SK-N-SH (cell line): Measurements from ENCODE around the gene IL2RA. TPM values are rescaled to one million over a fixed set of nuclear protein-coding genes. Genes with fewer than 3 reads are reported as not detected.

ENCODE experiments used
- CTCF ChIA-PET: fragments of 300-600, 350-600 bp; formaldehyde crosslinking; extraction: SDS; loops from one replicate; lab custom pipeline; 2021; lab: Yijun Ruan, JAX
- POLR2A ChIA-PET: fragments of 350-600 bp; sonication (Branson Sonifier 250); formaldehyde crosslinking; extraction: SDS; loops from one replicate; lab custom pipeline; 2020; ENCODE audit warnings: antibody characterized with exemption, inconsistent platforms; lab: Yijun Ruan, JAX
- DNase-seq: peaks from one replicate; pipeline ENCODE4 v3.0.0; 2012
- H2AFZ ChIP-seq: fragments of 200-600 bp; sonication (generic); 2 replicates; pipeline ENCODE4 v1.8.1; 2016; ENCODE audit warnings: antibody characterized with exemption, mild to moderate bottlenecking, low read depth
- H3F3A ChIP-seq: fragments of 200-600 bp; sonication (generic); replicated peaks from 2 replicates; pipeline ENCODE3; 2016; ENCODE audit warnings: antibody characterized with exemption, mild to moderate bottlenecking; ENCODE audit not compliant: insufficient read depth
- H3K27ac ChIP-seq, 2 experiments: fragments of 200-500 bp in 1 of 2; fragments of 200-600 bp in 1 of 2; sonication (Bioruptor generic) in 1 of 2; sonication (generic), shearing (Covaris generic) in 1 of 2; 2 replicates each; pipeline versions ENCODE4 v1.5.1 to v1.6.1; 2014 to 2016; ENCODE audit warnings: low read depth in 2 of 2, inconsistent platforms in 1 of 2, low read length in 1 of 2, mild to moderate bottlenecking in 1 of 2, mixed read lengths in 1 of 2
- H3K27me3 ChIP-seq: fragments of 200-600 bp; sonication (generic), shearing (Covaris generic); 2 replicates; pipeline ENCODE4 v1.6.1; 2016; ENCODE audit warnings: mixed run types; ENCODE audit not compliant: insufficient read depth
- H3K36me3 ChIP-seq, 2 experiments: fragments of 200-500 bp in 1 of 2; fragments of 200-600 bp in 1 of 2; sonication (Bioruptor generic) in 1 of 2; sonication (generic) in 1 of 2; replicated peaks in 1 of 2; 2 replicates each; pipeline versions ENCODE3 to v1.5.1; 2014 to 2016; ENCODE audit warnings: low read length in 1 of 2, mild to moderate bottlenecking in 1 of 2; ENCODE audit not compliant: insufficient read depth in 2 of 2, control insufficient read depth in 1 of 2
- H3K4me1 ChIP-seq, 2 experiments: fragments of 200-500 bp in 1 of 2; fragments of 200-600 bp in 1 of 2; sonication (Bioruptor generic) in 1 of 2; sonication (generic), shearing (Covaris generic) in 1 of 2; 2 replicates each; pipeline versions ENCODE4 v1.5.1 to v1.6.1; 2014 to 2016; ENCODE audit warnings: low read depth in 1 of 2, low read length in 1 of 2, mixed run types in 1 of 2; ENCODE audit not compliant: insufficient read depth in 2 of 2, control insufficient read depth in 1 of 2
- H3K4me2 ChIP-seq: fragments of 200-600 bp; sonication (generic), shearing (Covaris generic); 2 replicates; pipeline ENCODE4 v1.6.1; 2017; ENCODE audit warnings: mixed run types
- H3K4me3 ChIP-seq, 2 experiments: fragments of 200-500 bp in 1 of 2; fragments of 200-600 bp in 1 of 2; sonication (Bioruptor generic) in 1 of 2; sonication (generic), shearing (Covaris generic) in 1 of 2; 2 replicates each; pipeline versions ENCODE4 v1.5.1 to v1.8.1; 2014 to 2016; ENCODE audit warnings: low read depth in 2 of 2, inconsistent platforms in 1 of 2, low read length in 1 of 2, mild to moderate bottlenecking in 1 of 2, mixed read lengths in 1 of 2, moderate library complexity in 1 of 2
- H3K79me2 ChIP-seq: fragments of 200-600 bp; sonication (generic); 2 replicates; pipeline ENCODE4 v1.8.1; 2017; ENCODE audit warnings: mild to moderate bottlenecking; ENCODE audit not compliant: insufficient read depth
- H3K9ac ChIP-seq: fragments of 200-600 bp; sonication (generic); 2 replicates; pipeline ENCODE4 v1.6.1; 2017; ENCODE audit warnings: mixed run types
- H3K9me2 ChIP-seq: fragments of 200-600 bp; sonication (generic); 2 replicates; pipeline ENCODE4 v1.6.1; 2017; ENCODE audit warnings: mixed run types
- H3K9me3 ChIP-seq: fragments of 200-600 bp; sonication (generic); 2 replicates; pipeline ENCODE4 v1.6.1; 2017; ENCODE audit warnings: mixed run types, mild to moderate bottlenecking, moderate library complexity
- H4K20me1 ChIP-seq: fragments of 200-600 bp; sonication (generic); 2 replicates; pipeline ENCODE4 v1.6.1; 2017; ENCODE audit warnings: mild to moderate bottlenecking, mixed run types; ENCODE audit not compliant: insufficient read depth
- ELF1 ChIP-seq: IDR thresholded peaks from 2 replicates; pipeline ENCODE4 v1.4.0; 2012
- EP300 ChIP-seq, 2 experiments: IDR thresholded peaks; 2 replicates each; pipeline versions ENCODE4 v1.4.0 to v1.6.1; 2012; ENCODE audit warnings: borderline replicate concordance in 1 of 2, low read depth in 1 of 2, low read length in 1 of 2
- EZH2phosphoT487 ChIP-seq: fragments of 200-600 bp; sonication (generic); IDR thresholded peaks from 2 replicates; pipeline ENCODE4 v1.6.1; 2017; ENCODE audit warnings: low read depth, mixed run types, mild to moderate bottlenecking, antibody characterized with exemption, moderate library complexity, borderline replicate concordance
- FOSL2 ChIP-seq: IDR thresholded peaks from 2 replicates; pipeline ENCODE4 v1.4.0; 2012; ENCODE audit warnings: low read depth, mild to moderate bottlenecking, moderate library complexity, borderline replicate concordance
- FOXJ3 ChIP-seq: sonication (generic); formaldehyde crosslinking; IDR thresholded peaks from 2 replicates; pipeline ENCODE4 v1.5.1; 2020; ENCODE audit warnings: mild to moderate bottlenecking, missing genetic modification reagents
- GABPA ChIP-seq: IDR thresholded peaks from 2 replicates; pipeline ENCODE4 v1.4.0; 2012; ENCODE audit warnings: low read depth, mild to moderate bottlenecking
- MEF2A ChIP-seq: IDR thresholded peaks from 2 replicates; pipeline ENCODE4 v1.4.0; 2012; ENCODE audit warnings: low read depth, borderline replicate concordance
- NRF1 ChIP-seq: IDR thresholded peaks from 2 replicates; pipeline ENCODE4 v1.6.1; 2012; ENCODE audit warnings: low read depth, mild to moderate bottlenecking, low read length
- RFX5 ChIP-seq: IDR thresholded peaks from 2 replicates; pipeline ENCODE4 v1.6.1; 2012; ENCODE audit warnings: mild to moderate bottlenecking, improper control_type of control experiment, low read length
- SIN3A ChIP-seq: IDR thresholded peaks from 2 replicates; pipeline ENCODE4 v1.6.1; 2012; ENCODE audit warnings: low read depth, mild to moderate bottlenecking, low read length, moderate library complexity, borderline replicate concordance
- SMC3 ChIP-seq: IDR thresholded peaks from 2 replicates; pipeline ENCODE4 v1.6.1; 2012; ENCODE audit warnings: low read depth, low read length, improper control_type of control experiment
- TAF1 ChIP-seq: IDR thresholded peaks from 2 replicates; pipeline ENCODE4 v1.6.1; 2012; ENCODE audit warnings: low read depth, mild to moderate bottlenecking, low read length, moderate library complexity, borderline replicate concordance
- TCF12 ChIP-seq: IDR thresholded peaks from 2 replicates; pipeline ENCODE4 v1.4.0; 2012
- WGBS: methylation state at CpG from one replicate; pipeline ENCODE4 v1.1.6; 2017; ENCODE audit warnings: low lambda C conversion rate; 5-methylcytosine and 5-hydroxymethylcytosine counted together
- polyA plus RNA-seq, 3 experiments: library from polyadenylated mRNA; depleted of rRNA; stranded (reverse); fragments of >200 nt; gene quantifications; 2 replicates each; pipeline ENCODE4 v1.2.3, GENCODE V29; 2012
- TF ChIP-seq, protein P1 (sequence below): fragments of 150-350 bp; IDR thresholded peaks from 2 replicates; pipeline ENCODE4 v1.6.1; 2017; ENCODE audit warnings: antibody characterized with exemption, low read length, low read depth, borderline replicate concordance
- TF ChIP-seq, protein P2 (sequence below): fragments of 200-600 bp; sonication (generic); IDR thresholded peaks from 2 replicates; pipeline ENCODE4 v1.6.1; 2017; ENCODE audit warnings: antibody characterized with exemption, mild to moderate bottlenecking, moderate library complexity
- TF ChIP-seq, protein P3 (sequence below): IDR thresholded peaks from 2 replicates; pipeline ENCODE4 v1.4.0; 2012; ENCODE audit warnings: low read depth
- TF ChIP-seq, protein P4 (sequence below): fragments of 150-350 bp; IDR thresholded peaks from 2 replicates; pipeline ENCODE4 v1.6.1; 2016; ENCODE audit warnings: mild to moderate bottlenecking, low read depth, low read length
- TF ChIP-seq, protein P5 (sequence below): IDR thresholded peaks from 2 replicates; pipeline ENCODE4 v1.4.0; 2012; ENCODE audit warnings: low read depth, borderline replicate concordance

Gene IL2RA
- polyA plus RNA-seq, 1 of the 3 experiments (the other 2 are of a cell fraction), result not detected

DNA sequence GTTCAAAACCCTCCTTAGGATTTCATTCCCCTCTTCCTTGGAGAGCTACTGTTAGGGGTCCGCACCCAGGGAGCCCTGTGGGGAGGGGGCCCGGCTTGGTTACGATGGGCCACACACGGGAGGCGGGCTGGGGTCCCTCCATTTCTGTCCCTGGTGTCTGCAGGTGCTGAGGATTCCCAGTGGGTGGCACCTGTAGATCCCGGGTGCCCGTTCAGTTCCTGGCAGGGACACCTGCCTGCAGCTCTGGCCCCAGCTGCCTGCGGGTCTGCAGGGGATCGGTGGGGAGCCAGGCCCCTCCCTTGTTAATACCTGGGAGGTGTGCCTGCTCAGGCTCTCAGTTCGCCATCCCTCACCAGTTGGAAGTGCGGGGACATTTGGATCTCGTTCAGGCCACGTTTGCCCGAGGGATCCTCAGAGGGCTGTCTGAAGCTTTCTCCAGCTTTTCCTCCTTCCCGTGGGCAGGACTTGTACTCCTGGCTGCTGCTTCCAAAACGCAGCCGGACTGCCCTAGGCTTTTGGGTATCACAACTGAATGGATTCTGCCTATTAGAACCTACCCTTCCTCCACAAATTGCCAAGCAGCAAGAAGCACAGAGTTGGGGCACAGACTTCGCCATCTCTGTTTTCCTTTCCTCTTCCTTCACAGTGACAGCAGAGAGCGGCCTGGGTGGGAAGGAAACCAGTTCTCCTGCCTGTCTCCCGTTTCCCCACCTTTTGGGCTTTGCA, 62.6 kb downstream of the IL2RA start (continued):
- TF ChIP-seq, protein P1, sequence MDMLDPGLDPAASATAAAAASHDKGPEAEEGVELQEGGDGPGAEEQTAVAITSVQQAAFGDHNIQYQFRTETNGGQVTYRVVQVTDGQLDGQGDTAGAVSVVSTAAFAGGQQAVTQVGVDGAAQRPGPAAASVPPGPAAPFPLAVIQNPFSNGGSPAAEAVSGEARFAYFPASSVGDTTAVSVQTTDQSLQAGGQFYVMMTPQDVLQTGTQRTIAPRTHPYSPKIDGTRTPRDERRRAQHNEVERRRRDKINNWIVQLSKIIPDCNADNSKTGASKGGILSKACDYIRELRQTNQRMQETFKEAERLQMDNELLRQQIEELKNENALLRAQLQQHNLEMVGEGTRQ, result no peak
- TF ChIP-seq SIN3A (no peak), TAF1 (no peak), ELF1 (no peak), NRF1 (no peak)
- TF ChIP-seq, all 33 proteins: peak for 0

DNA sequence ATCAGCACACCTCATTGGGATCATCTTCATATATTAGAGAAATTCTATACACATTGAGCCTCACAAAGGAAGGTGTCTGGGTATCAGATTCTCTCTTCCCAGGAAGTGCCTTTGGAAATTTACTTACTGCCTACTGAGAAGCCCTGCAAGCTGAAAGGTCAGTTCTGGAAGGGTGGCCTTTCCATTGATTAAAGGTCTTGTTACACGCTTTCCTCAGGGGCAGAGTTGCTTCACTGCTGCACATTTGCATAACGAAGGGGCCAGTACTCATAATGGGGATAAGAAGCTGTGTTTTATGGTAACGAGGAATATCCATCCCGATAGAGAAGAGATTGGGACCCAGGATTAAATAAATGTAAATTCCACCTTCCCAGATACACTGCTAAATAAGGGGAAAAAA, 65.5 kb downstream of the IL2RA start:
- POLR2A ChIA-PET, result no interaction called here
- H2AFZ ChIP-seq, result no peak overlapping the region
- CTCF ChIA-PET, result interaction anchor here (1.6 kb wide), 1 partner anchor 17 kb away, joined by 6 read pairs; no protein-coding TSS in a partner anchor
- H3K4me3 ChIP-seq, result no peak overlapping the region
- peaks cover 20% of the 10 kb centered on the region for H3K27me3 ChIP-seq
- H3K4me1 ChIP-seq, result no peaks in the 10 kb centered on the region
- H3K79me2 ChIP-seq, result no peaks in the 10 kb centered on the region
- TF ChIP-seq EZH2phosphoT487 (no peak), TAF1 (no peak), GABPA (no peak), FOSL2 (no peak), RFX5 (no peak), MEF2A (no peak), SMC3 (no peak), EP300 (IDR thresholded peaks at IDR 0.05; ENCODE audit: borderline replicate concordance in 1 of 2, low read depth in 1 of 2, low read length in 1 of 2) (no peak), TCF12 (no peak), SIN3A (no peak), FOXJ3 (CRISPR knock-in tag) (no peak)
- TF ChIP-seq, protein P2, sequence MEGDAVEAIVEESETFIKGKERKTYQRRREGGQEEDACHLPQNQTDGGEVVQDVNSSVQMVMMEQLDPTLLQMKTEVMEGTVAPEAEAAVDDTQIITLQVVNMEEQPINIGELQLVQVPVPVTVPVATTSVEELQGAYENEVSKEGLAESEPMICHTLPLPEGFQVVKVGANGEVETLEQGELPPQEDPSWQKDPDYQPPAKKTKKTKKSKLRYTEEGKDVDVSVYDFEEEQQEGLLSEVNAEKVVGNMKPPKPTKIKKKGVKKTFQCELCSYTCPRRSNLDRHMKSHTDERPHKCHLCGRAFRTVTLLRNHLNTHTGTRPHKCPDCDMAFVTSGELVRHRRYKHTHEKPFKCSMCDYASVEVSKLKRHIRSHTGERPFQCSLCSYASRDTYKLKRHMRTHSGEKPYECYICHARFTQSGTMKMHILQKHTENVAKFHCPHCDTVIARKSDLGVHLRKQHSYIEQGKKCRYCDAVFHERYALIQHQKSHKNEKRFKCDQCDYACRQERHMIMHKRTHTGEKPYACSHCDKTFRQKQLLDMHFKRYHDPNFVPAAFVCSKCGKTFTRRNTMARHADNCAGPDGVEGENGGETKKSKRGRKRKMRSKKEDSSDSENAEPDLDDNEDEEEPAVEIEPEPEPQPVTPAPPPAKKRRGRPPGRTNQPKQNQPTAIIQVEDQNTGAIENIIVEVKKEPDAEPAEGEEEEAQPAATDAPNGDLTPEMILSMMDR, result no peak
- TF ChIP-seq, protein P1, result no peak
- TF ChIP-seq, protein P3, sequence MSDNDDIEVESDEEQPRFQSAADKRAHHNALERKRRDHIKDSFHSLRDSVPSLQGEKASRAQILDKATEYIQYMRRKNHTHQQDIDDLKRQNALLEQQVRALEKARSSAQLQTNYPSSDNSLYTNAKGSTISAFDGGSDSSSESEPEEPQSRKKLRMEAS, result no peak
- TF ChIP-seq, protein P4, sequence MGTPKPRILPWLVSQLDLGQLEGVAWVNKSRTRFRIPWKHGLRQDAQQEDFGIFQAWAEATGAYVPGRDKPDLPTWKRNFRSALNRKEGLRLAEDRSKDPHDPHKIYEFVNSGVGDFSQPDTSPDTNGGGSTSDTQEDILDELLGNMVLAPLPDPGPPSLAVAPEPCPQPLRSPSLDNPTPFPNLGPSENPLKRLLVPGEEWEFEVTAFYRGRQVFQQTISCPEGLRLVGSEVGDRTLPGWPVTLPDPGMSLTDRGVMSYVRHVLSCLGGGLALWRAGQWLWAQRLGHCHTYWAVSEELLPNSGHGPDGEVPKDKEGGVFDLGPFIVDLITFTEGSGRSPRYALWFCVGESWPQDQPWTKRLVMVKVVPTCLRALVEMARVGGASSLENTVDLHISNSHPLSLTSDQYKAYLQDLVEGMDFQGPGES, result no peak
- TF ChIP-seq, protein P5, sequence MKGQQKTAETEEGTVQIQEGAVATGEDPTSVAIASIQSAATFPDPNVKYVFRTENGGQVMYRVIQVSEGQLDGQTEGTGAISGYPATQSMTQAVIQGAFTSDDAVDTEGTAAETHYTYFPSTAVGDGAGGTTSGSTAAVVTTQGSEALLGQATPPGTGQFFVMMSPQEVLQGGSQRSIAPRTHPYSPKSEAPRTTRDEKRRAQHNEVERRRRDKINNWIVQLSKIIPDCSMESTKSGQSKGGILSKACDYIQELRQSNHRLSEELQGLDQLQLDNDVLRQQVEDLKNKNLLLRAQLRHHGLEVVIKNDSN, result no peak
- no peaks in the 10 kb centered on the region for H3K9me2 ChIP-seq
- H3F3A ChIP-seq, result no peaks in the 10 kb centered on the region
- H3K9me3 ChIP-seq, result peaks cover 7% of the 10 kb centered on the region
- no peaks in the 10 kb centered on the region for H3K36me3 ChIP-seq
- no peak overlapping the region for H3K27ac ChIP-seq
- DNase-seq, result no peak
- no peaks in the 10 kb centered on the region for H4K20me1 ChIP-seq
- WGBS, result 50% methylated on average over 4 of the region's 4 CpGs
- no peak overlapping the region for H3K4me2 ChIP-seq
- H3K9ac ChIP-seq, result no peak overlapping the region
